ENCODE results near the gene TNFAIP3.

DNA sequence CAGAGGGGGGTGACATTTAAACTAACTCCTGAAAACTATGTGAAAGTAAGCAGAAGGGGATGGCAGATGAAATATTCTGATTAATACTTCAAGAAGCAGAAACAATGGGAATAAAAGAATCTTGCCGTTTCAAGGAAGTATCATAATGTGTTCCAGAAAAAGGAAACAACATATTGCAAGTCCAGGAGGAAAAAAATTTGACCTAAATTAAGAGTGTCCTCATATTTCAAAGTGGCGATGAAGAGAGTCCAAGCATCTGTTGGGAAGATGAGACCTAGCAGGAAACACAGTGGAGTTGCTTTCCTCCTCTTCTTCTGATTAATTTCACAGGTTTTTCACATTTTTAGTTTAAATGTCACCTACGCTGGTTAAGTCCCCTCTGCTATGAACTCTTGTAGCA lies 45.6 kb upstream of the TNFAIP3 start:
- TF ChIP-seq, protein P1, sequence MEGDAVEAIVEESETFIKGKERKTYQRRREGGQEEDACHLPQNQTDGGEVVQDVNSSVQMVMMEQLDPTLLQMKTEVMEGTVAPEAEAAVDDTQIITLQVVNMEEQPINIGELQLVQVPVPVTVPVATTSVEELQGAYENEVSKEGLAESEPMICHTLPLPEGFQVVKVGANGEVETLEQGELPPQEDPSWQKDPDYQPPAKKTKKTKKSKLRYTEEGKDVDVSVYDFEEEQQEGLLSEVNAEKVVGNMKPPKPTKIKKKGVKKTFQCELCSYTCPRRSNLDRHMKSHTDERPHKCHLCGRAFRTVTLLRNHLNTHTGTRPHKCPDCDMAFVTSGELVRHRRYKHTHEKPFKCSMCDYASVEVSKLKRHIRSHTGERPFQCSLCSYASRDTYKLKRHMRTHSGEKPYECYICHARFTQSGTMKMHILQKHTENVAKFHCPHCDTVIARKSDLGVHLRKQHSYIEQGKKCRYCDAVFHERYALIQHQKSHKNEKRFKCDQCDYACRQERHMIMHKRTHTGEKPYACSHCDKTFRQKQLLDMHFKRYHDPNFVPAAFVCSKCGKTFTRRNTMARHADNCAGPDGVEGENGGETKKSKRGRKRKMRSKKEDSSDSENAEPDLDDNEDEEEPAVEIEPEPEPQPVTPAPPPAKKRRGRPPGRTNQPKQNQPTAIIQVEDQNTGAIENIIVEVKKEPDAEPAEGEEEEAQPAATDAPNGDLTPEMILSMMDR (conservative IDR thresholded peaks at IDR 0.05), result no peak
- TF ChIP-seq ZFX (IDR thresholded peaks at IDR 0.05), result no peak
